HG03432 (cell line): ENCODE measurements around the gene ADCYAP1R1.

Source experiments
- ATAC-seq: cut with Tn5 transposase; IDR thresholded peaks from one replicate; pipeline ENCODE4 v1.9.1; 2021; ENCODE audit warnings: mild to moderate bottlenecking, moderate library complexity; ENCODE audit not compliant: unreplicated experiment

Gene ADCYAP1R1

DNA sequence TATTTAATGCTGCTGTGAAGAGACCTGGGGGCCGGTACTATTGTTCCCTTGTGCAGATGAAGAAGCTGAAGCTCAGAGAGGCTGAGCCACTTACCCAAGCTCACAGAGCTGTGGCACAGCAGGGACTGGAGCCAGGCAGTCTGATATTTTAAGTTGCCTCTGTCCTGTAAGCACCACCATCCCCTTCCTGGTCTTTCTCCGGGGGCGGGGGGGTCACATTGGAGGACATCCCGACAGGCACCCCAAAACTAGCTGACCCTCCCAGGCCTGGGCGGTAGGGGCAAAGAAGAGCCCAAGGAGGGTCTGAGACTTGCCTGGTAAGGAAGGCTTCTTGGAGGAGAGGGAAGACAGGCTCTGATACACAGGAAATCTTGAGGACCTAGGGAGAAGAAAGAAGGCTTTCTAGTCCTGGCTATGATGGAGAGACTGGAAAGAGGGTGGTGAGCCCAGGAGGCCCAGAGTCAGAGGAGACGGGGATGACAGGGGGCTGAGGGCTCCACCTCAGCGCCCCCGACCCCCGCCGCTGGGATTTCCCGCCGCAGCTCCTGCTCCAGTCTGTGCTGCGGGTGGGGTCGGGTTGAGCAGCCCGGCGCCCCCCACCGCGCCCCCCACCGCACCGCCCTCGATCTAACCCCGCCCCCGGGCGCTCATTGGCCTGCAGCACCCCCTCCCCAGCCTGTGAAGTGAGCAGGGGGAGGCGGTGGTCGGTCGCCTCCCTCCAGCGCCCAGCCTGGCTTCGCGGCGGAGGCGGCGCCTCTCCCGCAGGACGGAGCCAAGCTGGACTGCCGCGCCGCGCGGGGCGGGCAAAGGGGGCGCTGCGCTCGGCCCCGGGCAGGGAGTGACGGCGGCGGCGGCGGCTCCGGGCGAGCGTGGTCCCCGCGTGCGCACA is at the start of gene ADCYAP1R1:
Gene ADCYAP1R1 (plus strand): TSS at position 711 of the 889 bp plus-strand sequence. CDS start 10,957 bp downstream, outside the sequence.
- ATAC-seq: no peak

DNA sequence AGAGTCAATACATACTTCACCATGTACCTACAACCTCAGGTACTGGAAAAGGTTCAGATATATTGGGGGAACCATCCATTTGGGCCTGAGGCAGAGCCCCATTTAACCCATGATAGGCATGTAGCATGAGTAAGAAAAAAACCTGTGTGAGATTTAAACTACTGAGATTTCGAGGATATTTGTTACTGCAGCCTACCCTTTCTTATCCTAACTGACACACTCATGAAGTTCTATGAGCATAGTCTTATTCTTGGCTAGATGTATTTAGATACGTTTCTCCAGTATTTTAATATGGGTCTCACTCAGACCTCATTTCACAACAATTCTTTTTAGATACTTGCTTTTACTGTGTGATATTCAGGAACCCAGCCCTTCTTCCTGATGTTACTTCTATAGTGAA is 49.0 kb upstream of the ADCYAP1R1 start:
- no peak for ATAC-seq

DNA sequence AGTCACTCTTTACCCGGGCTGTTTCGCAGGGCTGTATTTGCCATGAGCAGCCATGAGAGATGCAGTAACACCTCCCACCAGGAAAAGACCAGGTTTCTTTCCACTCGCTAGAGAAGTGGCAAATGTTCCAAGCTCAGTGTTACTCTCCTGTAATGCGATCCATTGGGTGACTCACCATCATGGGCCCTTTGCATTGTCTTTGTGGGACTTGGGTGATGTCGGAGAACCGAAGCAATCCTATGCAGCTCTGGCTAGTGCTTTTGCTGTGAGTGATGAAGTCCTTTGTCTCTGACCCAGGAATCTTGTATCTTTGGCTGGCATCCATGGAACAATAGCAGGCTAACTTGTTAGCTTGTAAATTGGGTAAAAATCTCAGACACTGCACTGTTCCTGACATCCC is 48.4 kb upstream of the ADCYAP1R1 start:
- no peak for ATAC-seq

DNA sequence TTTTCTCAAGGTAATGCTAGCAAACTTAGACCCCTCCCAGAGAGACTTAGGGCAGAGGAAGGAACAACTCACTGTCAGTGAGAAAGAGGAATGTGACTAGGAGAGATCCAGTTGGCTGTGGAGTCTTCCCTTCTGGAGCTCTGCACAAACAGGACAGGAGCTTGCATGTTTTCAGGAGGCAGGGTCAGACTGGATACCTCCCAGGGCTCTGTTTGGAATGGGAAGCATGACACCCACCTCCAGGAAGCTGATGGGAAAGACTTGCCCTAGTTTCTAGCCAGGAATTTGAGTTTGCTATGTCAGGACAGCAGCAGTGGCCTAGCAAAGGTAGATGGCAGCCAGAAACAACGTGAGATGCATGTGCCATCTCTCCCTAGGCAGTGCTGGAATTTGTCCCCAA is 47.7 kb upstream of the ADCYAP1R1 start:
- no peak for ATAC-seq

DNA sequence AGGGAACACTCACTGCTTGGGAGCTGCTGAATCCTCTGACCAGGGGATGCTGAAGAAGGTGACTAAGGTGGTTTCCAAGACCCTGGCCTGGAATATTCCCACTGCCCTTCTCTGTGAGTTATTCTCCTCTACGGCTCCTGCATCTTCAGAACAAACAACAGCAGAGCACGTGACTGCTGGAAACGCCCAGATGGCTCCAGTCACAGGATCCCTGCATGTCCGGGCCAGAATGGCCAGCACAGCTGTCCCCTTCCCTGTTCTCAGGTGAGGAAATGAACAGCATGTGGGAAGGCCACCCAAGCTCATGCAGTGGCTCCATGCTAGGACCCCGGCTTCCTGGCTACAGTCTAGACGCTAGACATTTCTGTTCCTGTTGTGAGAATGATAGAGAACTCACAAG is 45.3 kb upstream of the ADCYAP1R1 start:
- ATAC-seq: no peak

DNA sequence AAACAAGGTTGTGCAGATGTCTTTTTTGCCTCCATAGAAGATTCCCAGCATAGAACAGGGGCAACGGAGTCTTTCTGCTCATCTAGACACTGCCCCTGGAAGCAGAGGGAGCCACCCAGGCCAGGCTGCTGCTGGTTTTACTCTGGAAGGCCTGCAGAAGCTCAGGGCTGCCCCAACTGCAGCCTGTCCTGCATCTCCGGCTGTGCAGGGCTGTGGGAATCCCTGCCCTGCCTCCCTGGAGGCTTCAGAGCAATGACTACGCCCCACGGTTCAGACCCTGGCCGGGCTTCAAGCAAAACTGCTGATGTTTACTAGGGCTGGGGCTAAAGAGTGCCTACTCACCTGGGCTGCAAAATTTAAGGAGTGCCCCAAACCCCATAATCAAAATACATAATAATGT is 44.5 kb upstream of the ADCYAP1R1 start:
- no peak for ATAC-seq

DNA sequence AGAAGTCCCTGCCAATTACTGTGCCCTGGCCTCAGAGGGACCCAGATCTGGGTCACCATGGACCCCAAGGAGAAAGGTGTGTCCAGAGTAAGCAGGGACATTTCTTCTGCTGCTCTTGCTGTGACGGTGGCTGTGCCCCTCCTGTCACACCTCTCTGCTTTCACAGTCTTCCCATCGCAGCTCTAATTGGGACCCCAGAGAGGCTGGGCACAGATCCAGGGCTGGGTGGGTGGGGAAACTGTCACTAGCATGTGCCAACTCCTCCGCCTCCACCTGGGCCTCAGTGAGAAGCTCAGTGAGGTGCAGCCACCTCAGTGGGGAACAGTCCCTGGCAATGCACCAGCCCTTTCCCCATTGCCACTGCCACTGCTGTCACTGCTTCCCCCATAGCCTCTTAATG is 37.3 kb upstream of the ADCYAP1R1 start:
- no peak for ATAC-seq

DNA sequence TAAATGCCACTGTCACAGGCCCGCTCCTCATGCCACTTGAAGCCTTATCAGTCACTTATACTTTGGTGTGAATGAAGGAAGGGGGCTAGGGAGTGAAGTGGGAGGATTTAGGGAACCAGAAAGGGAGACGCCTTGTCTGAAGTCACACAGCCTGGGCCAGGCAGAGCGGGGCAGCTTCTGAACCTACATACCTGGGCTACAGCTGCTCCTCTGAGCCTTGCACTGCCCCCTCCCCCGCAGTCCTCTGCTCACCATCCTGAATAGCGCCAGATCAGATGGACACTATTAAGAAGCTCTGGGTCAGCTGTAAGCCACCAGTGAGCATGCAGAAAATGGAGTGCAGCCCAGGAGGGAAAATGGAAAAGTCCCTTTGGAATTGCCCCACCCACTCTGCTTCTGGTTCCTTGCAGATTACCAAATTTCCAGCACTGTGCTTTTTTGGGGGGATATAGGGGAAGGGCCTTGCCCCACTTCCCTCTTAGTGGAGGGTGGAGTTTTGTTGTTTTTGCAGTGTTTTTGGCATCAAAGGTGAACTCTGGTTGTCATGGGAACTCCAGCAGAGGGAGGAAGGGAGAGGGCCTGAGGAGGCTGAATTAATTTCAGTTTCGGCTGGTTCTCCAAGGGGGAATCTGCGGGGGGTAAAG is 35.0 kb upstream of the ADCYAP1R1 start:
- no peak for ATAC-seq

DNA sequence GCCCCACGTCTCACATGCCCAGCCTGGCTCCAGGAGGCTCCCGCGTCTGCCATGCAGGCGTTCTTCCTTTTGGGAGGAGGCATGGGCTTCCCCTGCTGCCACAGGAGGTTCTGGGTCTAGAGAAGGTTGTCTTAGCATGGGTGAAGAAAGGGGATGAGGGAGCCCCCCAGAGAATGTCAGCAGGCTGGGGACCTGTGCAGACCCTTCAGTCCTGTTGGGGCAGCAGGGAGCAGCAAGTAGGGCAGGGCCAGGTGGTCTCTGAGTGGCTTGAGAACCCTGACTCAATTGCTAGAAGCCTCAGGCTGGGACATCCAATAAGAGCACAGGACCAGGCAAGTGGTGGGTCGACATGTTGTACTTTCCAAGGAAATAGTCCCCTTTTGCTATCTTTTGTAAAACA is 34.4 kb upstream of the ADCYAP1R1 start:
- no peak for ATAC-seq

DNA sequence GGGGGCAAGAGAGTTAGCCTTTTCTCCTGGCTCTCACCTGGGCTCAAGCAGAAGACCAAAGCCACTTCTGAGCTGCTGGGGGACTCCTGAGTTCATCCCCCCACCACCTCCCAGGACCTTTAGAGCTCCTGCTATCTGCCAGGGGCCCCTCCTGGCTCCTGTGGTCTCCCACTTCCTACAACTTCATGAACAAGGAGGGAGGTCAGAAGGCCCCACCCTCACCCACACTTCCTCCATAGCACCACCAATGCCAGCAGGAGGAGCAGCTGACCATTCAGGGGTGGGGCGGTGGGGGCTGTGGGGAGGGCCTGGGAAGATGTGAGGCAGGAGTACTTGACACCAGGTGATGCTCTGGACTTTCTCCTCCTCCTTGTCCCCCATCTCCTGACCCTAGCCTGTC is 32.6 kb upstream of the ADCYAP1R1 start:
- ATAC-seq: no peak

DNA sequence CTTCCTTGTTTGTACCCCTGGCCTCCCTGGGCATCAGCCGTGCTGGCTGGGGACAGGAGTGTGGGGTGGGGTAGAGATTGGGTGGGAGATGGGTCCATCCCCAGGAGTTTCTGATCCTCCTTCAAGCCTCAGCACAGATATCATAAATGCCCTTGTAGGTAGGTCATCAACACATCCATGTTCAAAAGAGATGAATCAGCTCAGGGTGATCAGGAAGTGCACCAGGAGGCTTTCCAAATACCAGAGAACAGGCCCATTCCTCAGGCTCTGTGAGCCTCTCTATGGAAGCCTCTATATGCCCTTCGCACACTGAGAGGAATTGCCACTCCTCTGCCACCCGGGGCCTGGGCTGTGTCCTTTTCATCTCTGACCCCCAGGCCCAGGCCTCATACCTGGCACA is 31.9 kb upstream of the ADCYAP1R1 start:
- ATAC-seq: no peak

DNA sequence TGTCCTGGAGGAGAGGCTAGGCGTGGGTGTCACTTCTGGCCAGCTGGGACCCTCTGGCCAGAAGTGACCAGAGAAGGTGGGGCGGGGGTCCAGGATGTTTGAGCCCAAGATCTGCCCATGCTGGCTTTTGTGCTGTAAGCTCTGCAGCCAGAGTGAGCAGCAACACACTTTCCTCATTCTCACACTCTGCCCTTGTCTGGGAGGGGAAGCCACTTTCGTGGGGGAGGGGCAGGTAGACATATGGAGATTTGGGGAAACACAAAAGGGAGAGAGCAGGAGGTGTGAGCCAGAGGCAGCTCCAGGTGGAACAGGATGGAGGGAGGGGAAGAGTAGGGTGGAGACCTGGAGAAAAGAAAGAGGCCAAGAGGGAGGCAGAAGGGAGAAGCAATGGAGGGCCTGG is 31.5 kb upstream of the ADCYAP1R1 start:
- no peak for ATAC-seq

DNA sequence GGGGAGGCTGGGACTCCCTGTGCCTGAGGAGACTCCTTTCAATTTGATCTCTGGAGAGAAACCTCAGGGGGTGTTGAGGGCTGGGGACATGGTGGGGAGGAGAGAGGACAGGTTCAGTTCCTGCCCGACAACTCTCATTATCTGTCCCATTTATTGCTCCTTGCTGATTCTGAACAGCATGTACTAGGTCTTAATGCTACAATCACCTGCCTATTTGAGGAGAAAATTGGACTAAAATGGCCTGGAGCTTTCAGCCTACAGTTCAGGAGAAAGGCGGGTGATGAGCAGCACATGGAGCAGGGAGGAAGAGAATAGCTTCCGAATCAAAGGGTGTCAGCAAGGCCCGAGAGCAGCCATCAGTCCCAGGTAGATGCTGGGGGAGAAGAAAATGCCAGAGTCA is 30.0 kb upstream of the ADCYAP1R1 start:
- ATAC-seq: no peak

DNA sequence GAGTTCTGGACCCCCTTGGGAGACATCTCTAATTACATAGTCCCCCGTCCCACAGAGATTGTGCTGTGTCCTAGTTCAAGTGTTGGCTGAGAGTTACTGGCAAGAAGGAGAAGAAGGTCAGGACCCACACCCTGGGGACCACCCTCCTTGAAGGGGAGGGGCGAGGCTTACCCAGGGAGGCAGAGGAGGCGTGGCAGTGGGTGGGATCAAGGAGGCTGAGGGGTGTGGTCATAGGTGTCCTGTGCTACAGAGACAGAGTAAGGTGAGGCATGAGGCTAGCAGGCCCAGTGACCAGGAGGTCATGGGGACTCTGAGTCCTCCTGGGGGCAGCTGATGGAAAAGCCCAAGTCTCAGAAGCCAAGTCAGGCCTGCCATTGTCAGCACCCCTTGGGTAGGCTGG is 29.4 kb upstream of the ADCYAP1R1 start:
- no peak for ATAC-seq

DNA sequence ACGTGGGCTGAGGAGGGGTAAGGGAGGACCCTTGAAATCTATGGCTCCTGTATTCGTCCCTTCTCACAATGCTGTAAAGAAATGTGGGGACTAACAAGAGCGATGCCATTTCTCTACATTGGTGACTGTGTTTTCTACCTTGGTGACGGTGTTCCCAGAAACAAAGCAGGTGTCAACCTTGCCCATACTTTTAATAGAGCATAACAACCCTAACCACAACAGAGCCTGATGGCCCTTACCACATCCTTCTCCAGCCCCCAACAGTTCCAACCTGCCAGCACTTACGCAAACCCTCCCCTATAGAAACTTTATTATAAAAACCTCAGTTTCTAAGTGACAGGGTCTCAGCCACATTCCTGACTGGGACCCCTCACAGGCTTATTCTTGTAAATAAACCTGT is 28.2 kb upstream of the ADCYAP1R1 start:
- peak; percentile 33 for ATAC-seq

DNA sequence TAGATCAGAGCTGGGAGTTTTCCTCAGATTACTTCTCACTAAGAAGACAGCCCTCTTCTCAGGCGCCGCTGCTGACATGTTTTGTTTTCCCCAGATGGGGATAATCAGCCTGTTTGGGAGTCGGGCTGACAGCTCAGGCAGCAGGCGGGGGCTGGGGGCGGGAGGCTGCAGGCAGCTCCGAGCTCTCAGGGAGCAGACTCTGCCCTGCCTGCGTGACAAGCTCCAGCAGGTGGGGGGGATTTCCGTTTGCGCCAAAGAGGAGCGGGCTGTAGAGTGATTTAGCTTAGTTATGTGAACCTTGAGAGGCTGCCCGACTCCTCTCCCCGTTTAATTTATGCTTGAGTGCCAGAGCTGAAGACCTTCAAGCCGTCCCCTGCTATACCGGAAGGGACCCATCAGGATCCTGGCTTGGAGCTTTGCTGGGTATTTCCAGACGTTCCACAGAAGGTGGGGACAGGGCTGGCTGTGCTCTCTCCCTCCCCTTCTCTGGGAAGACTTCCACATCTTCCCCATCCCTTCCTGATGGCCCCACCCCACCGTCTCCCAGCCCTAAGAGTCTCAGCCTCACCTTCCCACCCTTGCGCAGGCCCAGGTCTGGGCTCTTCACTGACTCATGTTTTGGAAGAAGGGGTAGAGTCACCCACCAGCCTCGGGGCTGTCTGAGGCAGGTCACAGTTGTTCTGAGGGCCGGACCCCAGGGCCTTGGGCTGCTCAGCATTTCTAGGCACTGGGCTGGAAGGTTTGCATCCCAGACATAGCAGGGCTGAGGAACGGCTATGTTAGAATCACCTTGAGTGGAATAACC is 24.7 kb upstream of the ADCYAP1R1 start:
- ATAC-seq: peak; percentile 78

DNA sequence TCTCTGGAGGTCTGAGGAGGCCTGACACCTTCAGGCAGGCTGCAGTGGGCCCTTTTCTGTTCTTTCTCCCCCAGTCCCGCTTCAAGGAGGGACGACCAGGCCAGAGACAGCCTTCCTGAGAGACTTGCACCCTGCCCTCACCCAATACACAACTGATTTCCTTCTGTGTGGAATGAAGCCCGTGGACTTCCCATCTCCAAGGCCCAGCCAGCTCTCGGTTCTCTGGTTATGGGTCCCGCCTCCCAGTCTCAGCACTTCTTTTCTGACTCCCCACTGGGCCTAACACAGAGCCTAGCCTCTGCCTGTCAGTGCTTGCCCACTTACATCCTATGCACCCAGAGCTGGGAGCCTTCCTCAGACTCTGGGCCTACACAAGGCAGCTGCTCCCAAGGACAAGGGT is 24.1 kb upstream of the ADCYAP1R1 start:
- no peak for ATAC-seq

DNA sequence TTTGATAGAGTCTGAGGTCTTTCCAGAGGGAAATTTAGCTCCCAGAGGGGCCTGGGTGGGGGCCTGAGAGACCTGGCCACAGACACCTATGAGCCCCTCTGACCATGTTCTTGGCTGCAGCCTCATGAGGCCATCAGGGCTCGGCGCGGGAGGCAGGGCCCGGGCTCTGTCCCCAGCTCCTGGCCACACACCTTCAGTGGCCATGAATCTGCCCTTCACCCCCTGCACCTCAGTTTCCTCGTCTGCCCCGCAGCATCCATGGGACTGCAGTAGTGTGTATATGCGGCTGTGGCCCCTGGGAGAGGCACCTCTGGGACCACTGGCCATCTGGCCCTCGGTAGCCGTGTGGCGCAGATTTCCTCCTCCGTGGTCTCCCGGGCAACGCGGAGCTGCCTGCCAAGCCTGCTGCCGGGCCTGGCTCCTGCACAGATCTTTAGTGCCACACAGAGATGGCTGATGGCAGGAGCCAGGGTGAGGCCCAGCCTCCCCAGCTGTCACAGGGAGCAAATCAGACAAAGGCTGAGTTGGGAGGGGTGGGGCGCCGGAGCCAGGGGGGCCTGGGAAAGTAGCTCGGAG is 23.6 kb upstream of the ADCYAP1R1 start:
- no peak for ATAC-seq

DNA sequence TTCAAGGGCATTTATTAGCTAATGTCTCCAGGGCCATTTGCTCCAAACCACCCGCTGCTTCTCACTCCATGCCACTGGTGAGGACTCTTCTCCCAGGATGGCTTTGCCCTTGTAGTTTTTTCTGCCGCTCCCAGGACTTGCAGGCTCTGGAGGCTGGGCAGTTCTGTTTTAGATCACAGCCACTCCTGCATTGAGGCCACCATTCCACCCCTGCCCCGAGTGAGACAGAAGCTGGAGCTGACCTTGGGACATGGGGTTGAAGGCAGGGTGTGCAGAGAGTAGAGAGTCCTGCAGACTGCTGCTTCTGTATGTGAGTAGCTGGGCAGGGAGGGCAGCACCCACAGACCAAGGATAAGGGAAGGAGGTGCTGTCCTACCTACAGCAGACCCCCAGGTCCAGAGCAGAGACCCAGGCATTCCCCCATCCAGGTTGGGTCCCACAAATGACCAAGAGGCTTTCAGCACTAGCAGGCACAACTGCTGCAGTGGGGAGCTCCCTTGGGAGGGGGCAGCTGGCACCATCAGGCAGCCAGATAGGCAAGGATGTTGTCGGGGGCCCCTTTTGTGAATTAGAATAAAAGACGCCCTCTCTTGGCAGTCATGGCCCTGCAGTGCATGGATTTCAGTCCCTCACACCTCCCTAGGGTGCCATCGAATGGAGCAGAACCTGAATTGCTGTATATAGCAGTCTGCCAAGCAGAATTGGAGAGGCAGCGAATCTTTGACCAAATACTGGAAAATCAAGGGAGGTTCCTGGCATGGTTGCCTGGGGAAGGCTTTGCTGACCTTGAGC is 22.7 kb upstream of the ADCYAP1R1 start:
- no peak for ATAC-seq

DNA sequence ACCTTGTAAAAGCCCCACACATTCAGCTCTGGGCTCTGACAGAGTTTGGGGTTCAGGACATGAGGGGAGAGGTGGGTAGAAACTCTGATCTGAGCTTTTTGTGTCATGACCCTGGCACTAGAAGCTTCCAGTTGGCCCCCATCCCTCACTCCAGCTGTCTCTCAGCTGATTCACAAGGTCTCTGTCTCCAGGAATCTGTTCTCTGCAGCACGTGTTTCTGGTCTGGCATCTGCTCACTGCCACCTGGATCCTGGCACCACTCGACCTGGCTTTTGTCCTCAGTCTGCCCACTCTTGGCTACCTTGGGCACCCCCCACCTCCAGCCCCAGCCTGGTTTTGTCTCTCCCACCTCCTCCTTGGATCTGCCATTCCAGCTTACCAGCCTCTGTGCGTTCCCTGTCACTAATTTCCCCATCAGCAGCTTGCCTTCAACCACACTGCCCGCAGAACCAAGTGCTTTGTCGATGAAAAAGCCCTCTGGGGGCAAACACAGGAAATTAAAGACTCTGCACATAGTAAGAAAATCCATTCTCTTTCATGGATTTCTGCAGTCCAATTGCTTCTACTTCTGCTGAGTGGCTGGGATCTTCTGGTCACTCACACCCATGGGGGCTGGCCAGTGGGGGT is 18.3 kb upstream of the ADCYAP1R1 start:
- ATAC-seq: no peak
